Mesenchymal stem cell (in vitro differentiated cells and primary cell): Measurements from ENCODE around the gene SH3PXD2A.
A peak's percentile ranks its signal among the peaks of the same experiment; 100 is the strongest.

ENCODE experiments used
- DNase-seq: peaks from one replicate; pipeline ENCODE4 v3.0.0-alpha.2; 2013
- H2AFZ ChIP-seq: one replicate; pipeline ENCODE4 v1.6.1; 2013; ENCODE audit warnings: low read depth, mild to moderate bottlenecking, control low read depth, inconsistent platforms, low read length, moderate library complexity
- H2AK5ac ChIP-seq: 2 replicates; pipeline ENCODE4 v1.6.1; 2013; ENCODE audit warnings: low read length, moderate library complexity, mild to moderate bottlenecking, inconsistent platforms; ENCODE audit not compliant: severe bottlenecking
- H2BK120ac ChIP-seq: one replicate; pipeline ENCODE4 v1.6.1; 2013; ENCODE audit warnings: low read depth, mild to moderate bottlenecking, inconsistent platforms, low read length, moderate library complexity
- H2BK12ac ChIP-seq, 2 experiments: one replicate each; pipeline ENCODE4 v1.6.1; 2013; ENCODE audit warnings: inconsistent platforms in 2 of 2, low read length in 2 of 2, mild to moderate bottlenecking in 2 of 2, moderate library complexity in 2 of 2, control low read depth in 1 of 2
- H2BK15ac ChIP-seq: one replicate; pipeline ENCODE4 v1.6.1; 2013; ENCODE audit warnings: mild to moderate bottlenecking, low read depth, inconsistent platforms; ENCODE audit not compliant: poor library complexity, severe bottlenecking
- H2BK5ac ChIP-seq: 2 replicates; pipeline ENCODE4 v1.6.1; 2013; ENCODE audit warnings: low read depth, mild to moderate bottlenecking, low read length, control low read depth, inconsistent platforms; ENCODE audit not compliant: poor library complexity, severe bottlenecking
- H3K14ac ChIP-seq, 2 experiments: one replicate each; pipeline ENCODE4 v1.6.1; 2013; ENCODE audit warnings: inconsistent platforms in 2 of 2, low read length in 2 of 2, control low read depth in 1 of 2, mild to moderate bottlenecking in 1 of 2, moderate library complexity in 1 of 2
- H3K18ac ChIP-seq, 2 experiments: one replicate each; pipeline ENCODE4 v1.6.1; 2013; ENCODE audit warnings: inconsistent platforms in 2 of 2, low read length in 2 of 2, control low read depth in 1 of 2, low read depth in 1 of 2, mild to moderate bottlenecking in 1 of 2
- H3K23ac ChIP-seq, 2 experiments: one replicate each; pipeline ENCODE4 v1.6.1; 2013; ENCODE audit warnings: inconsistent platforms in 2 of 2, low read length in 2 of 2, mild to moderate bottlenecking in 2 of 2, moderate library complexity in 2 of 2, control low read depth in 1 of 2
- H3K27ac ChIP-seq: 2 replicates; pipeline ENCODE4 v1.5.1; 2013; ENCODE audit warnings: mild to moderate bottlenecking, moderate library complexity, low read length, control low read depth, inconsistent platforms; ENCODE audit not compliant: poor library complexity, severe bottlenecking
- H3K27me3 ChIP-seq, 2 experiments: 2 replicates each; pipeline versions ENCODE4 v1.6.1 to v1.7.0; 2013; ENCODE audit warnings: low read length in 2 of 2, mild to moderate bottlenecking in 2 of 2, moderate library complexity in 2 of 2, control low read depth in 1 of 2, inconsistent platforms in 1 of 2; ENCODE audit not compliant: control insufficient read depth in 1 of 2, insufficient read depth in 1 of 2
- H3K36me3 ChIP-seq, 2 experiments: 2 replicates each; pipeline versions ENCODE4 v1.6.1 to v1.7.0; 2013; ENCODE audit warnings: low read length in 2 of 2, control low read depth in 1 of 2, inconsistent platforms in 1 of 2, low read depth in 1 of 2, mild to moderate bottlenecking in 1 of 2; ENCODE audit not compliant: insufficient read depth in 2 of 2, control insufficient read depth in 1 of 2
- H3K4ac ChIP-seq, 2 experiments: one replicate each; pipeline ENCODE4 v1.6.1; 2013; ENCODE audit warnings: inconsistent platforms in 2 of 2, low read length in 2 of 2, mild to moderate bottlenecking in 2 of 2, moderate library complexity in 2 of 2, control low read depth in 1 of 2, low read depth in 1 of 2
- H3K4me1 ChIP-seq: 2 replicates; pipeline ENCODE4 v1.6.1; 2013; ENCODE audit warnings: low read depth, low read length, control low read depth; ENCODE audit not compliant: control insufficient read depth, insufficient read depth
- H3K4me2 ChIP-seq: 2 replicates; pipeline ENCODE4 v1.6.1; 2013; ENCODE audit warnings: low read length, mild to moderate bottlenecking, inconsistent platforms; ENCODE audit not compliant: poor library complexity, severe bottlenecking
- H3K4me3 ChIP-seq, 2 experiments: 2 replicates each; pipeline versions ENCODE4 v1.5.1 to v1.7.0; 2013; ENCODE audit warnings: low read length in 2 of 2, mild to moderate bottlenecking in 2 of 2, control low read depth in 1 of 2, low read depth in 1 of 2; ENCODE audit not compliant: insufficient read depth in 1 of 2
- H3K79me1 ChIP-seq: replicated peaks from 2 replicates; pipeline ENCODE4 v1.6.1; 2013; ENCODE audit warnings: mild to moderate bottlenecking, control low read depth, low read length, inconsistent platforms; ENCODE audit not compliant: poor library complexity, severe bottlenecking
- H3K9ac ChIP-seq: 2 replicates; pipeline ENCODE4 v1.7.0; 2013; ENCODE audit warnings: mild to moderate bottlenecking, low read length, moderate library complexity
- H3K9me3 ChIP-seq: 2 replicates; pipeline ENCODE4 v1.7.0; 2013; ENCODE audit warnings: mild to moderate bottlenecking, low read length; ENCODE audit not compliant: control insufficient read depth
- H4K8ac ChIP-seq: one replicate; pipeline ENCODE4 v1.6.1; 2013; ENCODE audit warnings: inconsistent platforms, mild to moderate bottlenecking, low read length, moderate library complexity
- H4K91ac ChIP-seq: one replicate; pipeline ENCODE4 v1.6.1; 2013; ENCODE audit warnings: mild to moderate bottlenecking, low read length, inconsistent platforms
- whole genome bisulfite sequencing: methylation state at CpG from one replicate; pipeline ENCODE4 v1.1.7; 2013; ENCODE audit warnings: mixed read lengths; 5-methylcytosine and 5-hydroxymethylcytosine counted together

Gene SH3PXD2A

DNA sequence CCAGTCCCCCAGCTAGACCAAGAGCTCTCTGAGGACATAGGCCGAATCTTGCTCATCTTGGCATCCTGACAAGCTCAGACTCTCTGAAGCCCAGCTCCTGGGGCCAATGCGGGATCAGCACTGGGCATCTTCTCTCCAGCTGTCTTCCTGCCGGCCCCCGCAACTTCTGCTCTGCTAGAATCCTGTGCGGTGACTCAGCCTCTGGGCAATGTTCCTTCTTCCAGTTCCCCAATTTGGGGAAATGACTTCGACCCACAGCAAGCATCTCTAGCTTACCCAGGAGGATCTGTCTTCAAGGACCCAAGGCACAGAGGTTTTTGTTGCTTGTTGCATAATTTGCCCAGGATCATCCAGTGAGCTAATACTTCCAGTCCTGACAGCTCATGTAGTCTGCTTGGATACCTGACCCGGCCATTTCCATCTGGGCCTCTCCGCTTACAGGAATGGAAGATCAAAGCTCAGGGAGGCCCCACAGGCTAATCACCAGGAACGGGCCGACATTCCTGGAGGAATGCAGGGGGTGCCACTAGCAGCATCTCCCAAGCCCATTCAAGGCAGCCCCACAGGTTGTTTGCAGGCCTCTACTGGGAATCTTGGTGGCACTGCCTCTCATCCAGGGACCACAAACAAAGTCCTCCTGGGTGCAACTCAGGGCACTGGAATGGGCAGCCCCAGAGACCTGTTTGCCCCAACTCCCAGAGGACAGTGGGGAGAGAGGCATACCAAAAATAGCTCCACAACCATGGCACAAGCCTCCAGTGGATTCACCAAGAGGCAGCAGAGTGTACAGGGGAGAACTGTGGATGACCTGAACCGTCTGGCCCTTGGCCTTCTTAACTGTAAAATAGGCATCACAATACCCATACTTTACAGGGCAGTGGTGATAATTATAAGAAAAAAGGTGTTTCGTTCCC lies 210.0 kb downstream of the SH3PXD2A start:
- H3K79me1 ChIP-seq = peaks cover 9% of the 10 kb centered on the region
- DNase-seq = peak; percentile 69
- no peak overlapping the region for H4K91ac ChIP-seq
- no peak overlapping the region for H2AK5ac ChIP-seq
- H3K4me1 ChIP-seq = peaks cover 9% of the 10 kb centered on the region
- no peak overlapping the region for H4K8ac ChIP-seq
- H3K4me2 ChIP-seq = no peak overlapping the region
- no peak overlapping the region for H3K18ac ChIP-seq
- no peak overlapping the region for H2BK12ac ChIP-seq
- H3K36me3 ChIP-seq = peaks cover 12 to 47% of the 10 kb centered on the region in 2 experiments
- peak overlapping the region; percentile 13 for H3K27ac ChIP-seq
- no peak overlapping the region for H2BK5ac ChIP-seq
- no peak overlapping the region for H2AFZ ChIP-seq
- H3K9ac ChIP-seq = no peak overlapping the region
- H2BK15ac ChIP-seq = no peak overlapping the region
- H3K4me3 ChIP-seq = peak overlapping the region in 1 of 2 experiments; percentile 8
- H3K23ac ChIP-seq = no peak overlapping the region
- no peak overlapping the region for H3K4ac ChIP-seq
- H3K9me3 ChIP-seq = no peaks in the 10 kb centered on the region
- no peak overlapping the region for H3K14ac ChIP-seq
- no peak overlapping the region for H2BK120ac ChIP-seq
- H3K27me3 ChIP-seq = no peaks in the 10 kb centered on the region
- 49% methylated on average over 12 of the region's 12 CpGs for WGBS

- WGBS = 94% methylated on average over 7 of the region's 7 CpGs
- no peak for DNase-seq
- H2AFZ ChIP-seq = no peak overlapping the region
- H3K27ac ChIP-seq = no peak overlapping the region
- H3K23ac ChIP-seq = no peak overlapping the region
- H3K4ac ChIP-seq = no peak overlapping the region
- no peak overlapping the region for H3K18ac ChIP-seq
- no peak overlapping the region for H2BK12ac ChIP-seq
- no peak overlapping the region for H4K8ac ChIP-seq
- no peak overlapping the region for H3K9ac ChIP-seq
- peaks cover 12% of the 10 kb centered on the region for H3K4me1 ChIP-seq
- no peak overlapping the region for H4K91ac ChIP-seq
- no peaks in the 10 kb centered on the region for H3K27me3 ChIP-seq
- peaks cover 10 to 49% of the 10 kb centered on the region in 2 experiments for H3K36me3 ChIP-seq
- peaks cover 7% of the 10 kb centered on the region for H3K79me1 ChIP-seq
- H2BK120ac ChIP-seq = no peak overlapping the region
- H2BK15ac ChIP-seq = no peak overlapping the region
- no peaks in the 10 kb centered on the region for H3K9me3 ChIP-seq
- H2AK5ac ChIP-seq = no peak overlapping the region
- no peak overlapping the region for H3K14ac ChIP-seq
- no peak overlapping the region for H3K4me3 ChIP-seq
- no peak overlapping the region for H3K4me2 ChIP-seq
- H2BK5ac ChIP-seq = no peak overlapping the region
Observed at GRCh38 chr10:103643381-103643780, 212.0 kb downstream of the SH3PXD2A start.

- H3K4me3 ChIP-seq = no peak overlapping the region
- no peak overlapping the region for H2AFZ ChIP-seq
- no peak overlapping the region for H2BK12ac ChIP-seq
- H2AK5ac ChIP-seq = no peak overlapping the region
- H3K36me3 ChIP-seq = peaks cover 12 to 35% of the 10 kb centered on the region in 2 experiments
- H4K91ac ChIP-seq = no peak overlapping the region
- 96% methylated on average over 4 of the region's 4 CpGs for WGBS
- H3K18ac ChIP-seq = no peak overlapping the region
- no peak overlapping the region for H4K8ac ChIP-seq
- H2BK5ac ChIP-seq = no peak overlapping the region
- H2BK15ac ChIP-seq = no peak overlapping the region
- no peak overlapping the region for H2BK120ac ChIP-seq
- no peaks in the 10 kb centered on the region for H3K9me3 ChIP-seq
- no peak overlapping the region for H3K4ac ChIP-seq
- H3K4me1 ChIP-seq = peaks cover 14% of the 10 kb centered on the region
- H3K4me2 ChIP-seq = no peak overlapping the region
- H3K27ac ChIP-seq = no peak overlapping the region
- H3K27me3 ChIP-seq = no peaks in the 10 kb centered on the region
- no peak overlapping the region for H3K9ac ChIP-seq
- no peak for DNase-seq
- H3K23ac ChIP-seq = no peak overlapping the region
- peaks cover 8% of the 10 kb centered on the region for H3K79me1 ChIP-seq
- H3K14ac ChIP-seq = no peak overlapping the region
Observed at GRCh38 chr10:103641326-103641725, 214.1 kb downstream of the SH3PXD2A start.

DNA sequence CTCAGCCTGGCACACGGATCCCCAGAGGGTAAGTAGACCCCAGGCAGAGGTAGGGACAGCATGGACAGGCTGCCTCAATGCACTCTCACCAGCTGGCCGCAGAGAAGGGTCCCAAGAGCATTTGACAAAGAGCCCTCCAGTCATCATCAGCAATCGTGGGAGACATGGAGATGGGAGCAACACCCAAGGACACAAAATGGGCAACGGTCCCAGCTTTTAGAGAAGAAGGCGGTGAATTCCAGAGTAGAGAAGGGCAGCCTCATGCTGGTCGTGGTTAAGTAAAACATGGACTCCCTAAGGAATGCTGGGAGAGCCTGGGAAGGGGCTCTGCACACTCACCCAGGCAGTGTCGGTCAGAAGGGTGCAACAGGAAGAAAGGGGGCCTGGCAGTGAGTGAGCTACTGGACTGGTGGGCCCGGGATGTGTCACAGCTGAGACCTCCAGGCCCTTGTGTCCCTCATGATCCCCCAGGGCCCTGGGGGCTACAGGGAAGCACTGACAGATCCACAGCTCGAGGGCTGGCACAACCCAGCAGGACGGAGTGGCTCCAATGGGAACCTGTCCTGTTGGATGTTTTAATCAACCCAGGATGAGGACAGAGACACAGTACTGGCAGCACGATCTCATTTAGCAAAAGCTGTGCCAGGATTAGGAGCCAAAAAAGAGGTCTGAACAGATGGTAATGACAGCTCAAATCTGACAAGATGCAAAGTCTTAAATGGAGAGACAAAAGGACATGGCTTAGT lies 214.8 kb downstream of the SH3PXD2A start:
- Histone ChIP-seq H3K9me3 (no peaks in the 10 kb centered on the region), H2BK15ac (no peak overlapping the region), H3K4me3 (no peak overlapping the region), H3K27me3 (no peaks in the 10 kb centered on the region), H3K79me1 (peaks cover 8% of the 10 kb centered on the region), H3K9ac (no peak overlapping the region), H2AFZ (no peak overlapping the region), H4K91ac (no peak overlapping the region), H3K23ac (no peak overlapping the region), H2BK120ac (no peak overlapping the region), H3K4ac (no peak overlapping the region), H3K4me1 (peaks cover 13% of the 10 kb centered on the region), H2BK5ac (no peak overlapping the region), H4K8ac (no peak overlapping the region), H2AK5ac (no peak overlapping the region), H3K27ac (no peak overlapping the region), H3K14ac (no peak overlapping the region), H2BK12ac (no peak overlapping the region), H3K36me3 (peaks cover 12 to 29% of the 10 kb centered on the region in 2 experiments), H3K4me2 (no peak overlapping the region), H3K18ac (no peak overlapping the region)
- DNase-seq = no peak
- 89% methylated on average over 11 of the region's 11 CpGs for WGBS
